HG03520 (cell line): ENCODE data around the gene CALCOCO2.

ENCODE experiments used
- ATAC-seq: cut with Tn5 transposase; IDR thresholded peaks from one replicate; pipeline ENCODE4 v1.9.1; 2021; ENCODE audit warnings: mild to moderate bottlenecking, moderate library complexity; ENCODE audit not compliant: unreplicated experiment

CALCOCO2 gene

DNA sequence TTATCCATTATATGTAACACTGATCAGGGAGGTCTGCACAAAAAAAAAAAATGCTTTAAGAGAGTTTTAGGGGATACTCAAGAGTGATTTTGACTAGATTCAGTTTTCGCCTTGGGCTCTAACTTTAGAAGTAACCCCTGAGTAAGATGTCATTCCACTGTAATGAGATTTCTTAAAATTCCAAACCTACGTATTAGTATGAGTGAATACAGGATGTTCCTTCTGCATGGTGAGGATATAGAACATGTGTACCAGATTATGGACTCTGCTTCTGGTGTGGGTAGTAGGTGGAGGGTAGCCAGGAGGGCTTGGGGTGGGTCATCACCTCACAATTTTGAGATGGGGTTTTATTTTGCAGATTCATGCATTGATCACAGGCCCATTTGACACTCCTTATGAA is 81.6 kb downstream of the CALCOCO2 start:
- ATAC-seq: no peak
